Measurements from ENCODE around the gene MAGI2. TPM values are rescaled to one million over a fixed set of nuclear protein-coding genes. Genes with fewer than 3 reads are reported as not detected.
"Not testable (repeated sequence)": the region's sequence is repeated elsewhere in the genome, so short reads cannot be mapped to it uniquely, and the experiment has no call there.

Gene MAGI2
- total and polyA plus RNA-seq, 4 donors = 0.37 to 4.1 (median 1.4) TPM

DNA sequence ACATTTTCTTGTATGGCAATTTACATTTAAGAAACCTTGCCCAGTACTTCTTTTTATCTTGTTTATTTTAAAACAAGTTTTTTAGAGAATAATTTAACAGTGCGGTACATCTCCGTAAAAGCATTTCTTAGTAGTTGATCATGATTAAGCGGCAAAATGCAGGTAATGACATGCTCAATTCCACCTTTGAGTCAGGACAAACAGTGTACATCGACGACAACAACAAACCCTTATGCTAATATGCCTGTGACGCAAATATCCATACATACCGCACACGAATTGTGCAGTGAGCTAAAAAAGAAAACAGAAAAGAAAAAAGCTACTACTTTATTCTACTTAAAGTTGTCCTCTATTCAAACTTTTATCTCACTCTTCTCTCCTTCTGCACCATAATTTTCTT is 1.9 kb downstream of the MAGI2 start:
- H3K4me3 ChIP-seq (ENCODE audit: low read depth in 1 of 3, low read length in 3 of 3) = peak overlapping the region; percentile 71 to 84 (median 81)
- H3K9ac ChIP-seq (ENCODE audit: low read depth in 1 of 2, low read length in 2 of 2) = peak overlapping the region in 1 of 2 donors; percentile 84
- 34% methylated on average over 8 of the region's 8 CpGs for WGBS
- H3K36me3 ChIP-seq (ENCODE audit: control insufficient read depth in 4 of 4, insufficient read depth in 3 of 4, low read depth in 1 of 4, low read length in 3 of 4) = no peaks in the 10 kb centered on the region
- no peaks in the 10 kb centered on the region for H3K27me3 ChIP-seq (ENCODE audit: control insufficient read depth in 4 of 4, insufficient read depth in 4 of 4, low read length in 3 of 4)
- peaks cover 0 to 37% (median 19%) of the 10 kb centered on the region in 4 donors for H3K4me1 ChIP-seq (ENCODE audit: control insufficient read depth in 4 of 4, insufficient read depth in 4 of 4, low read length in 3 of 4)
- TF ChIP-seq, protein P1, sequence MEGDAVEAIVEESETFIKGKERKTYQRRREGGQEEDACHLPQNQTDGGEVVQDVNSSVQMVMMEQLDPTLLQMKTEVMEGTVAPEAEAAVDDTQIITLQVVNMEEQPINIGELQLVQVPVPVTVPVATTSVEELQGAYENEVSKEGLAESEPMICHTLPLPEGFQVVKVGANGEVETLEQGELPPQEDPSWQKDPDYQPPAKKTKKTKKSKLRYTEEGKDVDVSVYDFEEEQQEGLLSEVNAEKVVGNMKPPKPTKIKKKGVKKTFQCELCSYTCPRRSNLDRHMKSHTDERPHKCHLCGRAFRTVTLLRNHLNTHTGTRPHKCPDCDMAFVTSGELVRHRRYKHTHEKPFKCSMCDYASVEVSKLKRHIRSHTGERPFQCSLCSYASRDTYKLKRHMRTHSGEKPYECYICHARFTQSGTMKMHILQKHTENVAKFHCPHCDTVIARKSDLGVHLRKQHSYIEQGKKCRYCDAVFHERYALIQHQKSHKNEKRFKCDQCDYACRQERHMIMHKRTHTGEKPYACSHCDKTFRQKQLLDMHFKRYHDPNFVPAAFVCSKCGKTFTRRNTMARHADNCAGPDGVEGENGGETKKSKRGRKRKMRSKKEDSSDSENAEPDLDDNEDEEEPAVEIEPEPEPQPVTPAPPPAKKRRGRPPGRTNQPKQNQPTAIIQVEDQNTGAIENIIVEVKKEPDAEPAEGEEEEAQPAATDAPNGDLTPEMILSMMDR (IDR thresholded peaks at IDR 0.05; ENCODE audit: low read depth, low read length, missing input control) = no peak
- TF ChIP-seq YY1 (IDR thresholded peaks at IDR 0.05) = no peak
- TF ChIP-seq FOXA2 (IDR thresholded peaks at IDR 0.05) = no peak
- no peak for TF ChIP-seq RAD21 (IDR thresholded peaks at IDR 0.05)
- TF ChIP-seq, protein P2, sequence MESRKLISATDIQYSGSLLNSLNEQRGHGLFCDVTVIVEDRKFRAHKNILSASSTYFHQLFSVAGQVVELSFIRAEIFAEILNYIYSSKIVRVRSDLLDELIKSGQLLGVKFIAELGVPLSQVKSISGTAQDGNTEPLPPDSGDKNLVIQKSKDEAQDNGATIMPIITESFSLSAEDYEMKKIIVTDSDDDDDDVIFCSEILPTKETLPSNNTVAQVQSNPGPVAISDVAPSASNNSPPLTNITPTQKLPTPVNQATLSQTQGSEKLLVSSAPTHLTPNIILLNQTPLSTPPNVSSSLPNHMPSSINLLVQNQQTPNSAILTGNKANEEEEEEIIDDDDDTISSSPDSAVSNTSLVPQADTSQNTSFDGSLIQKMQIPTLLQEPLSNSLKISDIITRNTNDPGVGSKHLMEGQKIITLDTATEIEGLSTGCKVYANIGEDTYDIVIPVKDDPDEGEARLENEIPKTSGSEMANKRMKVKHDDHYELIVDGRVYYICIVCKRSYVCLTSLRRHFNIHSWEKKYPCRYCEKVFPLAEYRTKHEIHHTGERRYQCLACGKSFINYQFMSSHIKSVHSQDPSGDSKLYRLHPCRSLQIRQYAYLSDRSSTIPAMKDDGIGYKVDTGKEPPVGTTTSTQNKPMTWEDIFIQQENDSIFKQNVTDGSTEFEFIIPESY (IDR thresholded peaks at IDR 0.05) = no peak
- no peak for TF ChIP-seq TAF1 (conservative IDR thresholded peaks at IDR 0.05)
- DNase-seq (ENCODE audit: low spot score) = no peak
- H3K27ac ChIP-seq (ENCODE audit: low read depth in 1 of 2, low read length in 2 of 2) = peak overlapping the region; percentile 80 to 97
- no peaks in the 10 kb centered on the region for H3K9me3 ChIP-seq (ENCODE audit: control insufficient read depth in 4 of 4, low read length in 3 of 4)

DNA sequence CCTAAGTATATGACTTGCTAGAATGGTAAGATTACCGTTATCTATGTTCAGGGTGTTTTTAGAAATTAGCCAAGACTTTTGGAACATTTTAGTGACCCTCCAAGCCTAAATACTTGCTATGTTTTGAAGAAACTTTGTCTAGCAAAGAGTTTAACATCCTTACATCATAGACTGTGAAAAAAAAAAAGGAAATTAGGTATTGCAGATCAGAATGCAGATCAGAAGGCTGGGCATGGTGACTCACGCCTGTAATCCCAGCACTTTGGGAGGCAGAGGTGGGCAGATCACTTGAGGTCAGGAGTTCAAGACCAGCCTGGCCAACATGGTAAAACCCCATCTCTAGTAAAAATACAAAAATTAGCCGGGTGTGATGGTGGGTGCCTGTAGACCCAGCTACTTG is 10.7 kb downstream of the MAGI2 start:
- not testable (repeated sequence) for DNase-seq (ENCODE audit: low spot score); H3K4me1 ChIP-seq (ENCODE audit: control insufficient read depth in 4 of 4, insufficient read depth in 4 of 4, low read length in 3 of 4); H3K9ac ChIP-seq (ENCODE audit: low read depth in 1 of 2, low read length in 2 of 2); H3K4me3 ChIP-seq (ENCODE audit: low read depth in 1 of 3, low read length in 3 of 3); H3K9me3 ChIP-seq (ENCODE audit: control insufficient read depth in 4 of 4, low read length in 3 of 4); H3K27ac ChIP-seq (ENCODE audit: low read depth in 1 of 2, low read length in 2 of 2); H3K36me3 ChIP-seq (ENCODE audit: control insufficient read depth in 4 of 4, insufficient read depth in 3 of 4, low read depth in 1 of 4, low read length in 3 of 4); H3K27me3 ChIP-seq (ENCODE audit: control insufficient read depth in 4 of 4, insufficient read depth in 4 of 4, low read length in 3 of 4)
- 90% methylated on average over 3 of the region's 3 CpGs for WGBS

DNA sequence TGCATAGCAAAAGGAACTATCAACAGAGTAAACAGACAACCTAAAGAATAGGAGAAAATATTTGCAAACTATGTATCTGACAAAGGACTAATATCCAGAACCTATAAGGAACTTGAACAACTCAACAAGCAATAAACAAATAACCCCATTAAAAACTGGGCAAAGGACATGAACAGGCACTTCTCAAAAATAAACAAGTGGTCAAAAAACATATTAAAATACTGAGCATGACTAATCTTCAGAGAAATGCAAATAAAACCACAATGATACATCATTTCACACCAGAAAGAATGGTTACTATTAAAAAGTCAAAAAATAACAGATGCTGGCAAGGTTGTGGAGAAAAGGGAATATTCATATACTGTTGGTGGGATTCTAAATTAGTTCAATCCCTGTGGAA is 17.1 kb downstream of the MAGI2 start:
- Histone ChIP-seq H3K27me3 (ENCODE audit: control insufficient read depth in 4 of 4, insufficient read depth in 4 of 4, low read length in 3 of 4) (no peaks in the 10 kb centered on the region), H3K9ac (ENCODE audit: low read depth in 1 of 2, low read length in 2 of 2) (no peak overlapping the region), H3K4me3 (ENCODE audit: low read depth in 1 of 3, low read length in 3 of 3) (no peak overlapping the region), H3K27ac (ENCODE audit: low read depth in 1 of 2, low read length in 2 of 2) (no peak overlapping the region), H3K4me1 (ENCODE audit: control insufficient read depth in 4 of 4, insufficient read depth in 4 of 4, low read length in 3 of 4) (peaks cover 0 to 8% (median 2%) of the 10 kb centered on the region in 4 donors), H3K9me3 (ENCODE audit: control insufficient read depth in 4 of 4, low read length in 3 of 4) (no peaks in the 10 kb centered on the region), H3K36me3 (ENCODE audit: control insufficient read depth in 4 of 4, insufficient read depth in 3 of 4, low read depth in 1 of 4, low read length in 3 of 4) (peaks cover 0 to 2% (median 0%) of the 10 kb centered on the region in 4 donors)
- no peak for DNase-seq (ENCODE audit: low spot score)
- TF ChIP-seq, protein P3, sequence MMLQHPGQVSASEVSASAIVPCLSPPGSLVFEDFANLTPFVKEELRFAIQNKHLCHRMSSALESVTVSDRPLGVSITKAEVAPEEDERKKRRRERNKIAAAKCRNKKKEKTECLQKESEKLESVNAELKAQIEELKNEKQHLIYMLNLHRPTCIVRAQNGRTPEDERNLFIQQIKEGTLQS (IDR thresholded peaks at IDR 0.05) = no peak
- TF ChIP-seq FOXA2 (IDR thresholded peaks at IDR 0.05) (no peak), JUND (IDR thresholded peaks at IDR 0.05) (no peak)

DNA sequence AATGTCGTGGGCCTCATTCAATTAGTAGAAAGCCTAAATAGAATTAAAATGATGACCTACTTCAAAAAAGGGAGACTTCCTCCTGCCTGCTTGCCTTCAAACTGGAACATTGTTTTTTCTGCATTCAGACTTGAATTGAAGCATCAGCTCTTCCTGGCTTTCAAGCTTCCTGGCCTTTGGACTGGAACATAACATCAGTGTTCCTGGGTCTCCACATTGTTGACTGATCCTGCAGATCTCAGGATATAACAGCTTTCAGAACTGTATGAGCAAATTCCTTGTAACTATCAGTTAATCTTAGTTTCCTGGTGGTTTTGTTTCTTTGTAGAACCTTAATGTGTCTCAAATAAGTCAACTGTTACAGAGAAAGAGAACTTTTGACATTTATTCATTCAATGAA is 18.6 kb downstream of the MAGI2 start:
- 55% methylated on average over 1 of the region's 1 CpG for WGBS

More for the DNA sequence above, 18.6 kb downstream of the MAGI2 start:
- Histone ChIP-seq H3K36me3 (ENCODE audit: control insufficient read depth in 4 of 4, insufficient read depth in 3 of 4, low read depth in 1 of 4, low read length in 3 of 4) (no peaks in the 10 kb centered on the region), H3K4me1 (ENCODE audit: control insufficient read depth in 4 of 4, insufficient read depth in 4 of 4, low read length in 3 of 4) (peaks cover 0 to 8% (median 2%) of the 10 kb centered on the region in 4 donors), H3K27ac (ENCODE audit: low read depth in 1 of 2, low read length in 2 of 2) (no peak overlapping the region), H3K27me3 (ENCODE audit: control insufficient read depth in 4 of 4, insufficient read depth in 4 of 4, low read length in 3 of 4) (no peaks in the 10 kb centered on the region), H3K9ac (ENCODE audit: low read depth in 1 of 2, low read length in 2 of 2) (no peak overlapping the region), H3K4me3 (ENCODE audit: low read depth in 1 of 3, low read length in 3 of 3) (no peak overlapping the region), H3K9me3 (ENCODE audit: control insufficient read depth in 4 of 4, low read length in 3 of 4) (no peaks in the 10 kb centered on the region)
- TF ChIP-seq HNF4A (conservative IDR thresholded peaks at IDR 0.05) (peak; percentile 85 to 95), RAD21 (IDR thresholded peaks at IDR 0.05) (peak in 1 of 2 donors; percentile 41), TAF1 (conservative IDR thresholded peaks at IDR 0.05) (no peak), SP1 (IDR thresholded peaks at IDR 0.05) (peak; percentile 84), HNF4G (IDR thresholded peaks at IDR 0.05) (peak; percentile 66)
- TF ChIP-seq, protein P4, sequence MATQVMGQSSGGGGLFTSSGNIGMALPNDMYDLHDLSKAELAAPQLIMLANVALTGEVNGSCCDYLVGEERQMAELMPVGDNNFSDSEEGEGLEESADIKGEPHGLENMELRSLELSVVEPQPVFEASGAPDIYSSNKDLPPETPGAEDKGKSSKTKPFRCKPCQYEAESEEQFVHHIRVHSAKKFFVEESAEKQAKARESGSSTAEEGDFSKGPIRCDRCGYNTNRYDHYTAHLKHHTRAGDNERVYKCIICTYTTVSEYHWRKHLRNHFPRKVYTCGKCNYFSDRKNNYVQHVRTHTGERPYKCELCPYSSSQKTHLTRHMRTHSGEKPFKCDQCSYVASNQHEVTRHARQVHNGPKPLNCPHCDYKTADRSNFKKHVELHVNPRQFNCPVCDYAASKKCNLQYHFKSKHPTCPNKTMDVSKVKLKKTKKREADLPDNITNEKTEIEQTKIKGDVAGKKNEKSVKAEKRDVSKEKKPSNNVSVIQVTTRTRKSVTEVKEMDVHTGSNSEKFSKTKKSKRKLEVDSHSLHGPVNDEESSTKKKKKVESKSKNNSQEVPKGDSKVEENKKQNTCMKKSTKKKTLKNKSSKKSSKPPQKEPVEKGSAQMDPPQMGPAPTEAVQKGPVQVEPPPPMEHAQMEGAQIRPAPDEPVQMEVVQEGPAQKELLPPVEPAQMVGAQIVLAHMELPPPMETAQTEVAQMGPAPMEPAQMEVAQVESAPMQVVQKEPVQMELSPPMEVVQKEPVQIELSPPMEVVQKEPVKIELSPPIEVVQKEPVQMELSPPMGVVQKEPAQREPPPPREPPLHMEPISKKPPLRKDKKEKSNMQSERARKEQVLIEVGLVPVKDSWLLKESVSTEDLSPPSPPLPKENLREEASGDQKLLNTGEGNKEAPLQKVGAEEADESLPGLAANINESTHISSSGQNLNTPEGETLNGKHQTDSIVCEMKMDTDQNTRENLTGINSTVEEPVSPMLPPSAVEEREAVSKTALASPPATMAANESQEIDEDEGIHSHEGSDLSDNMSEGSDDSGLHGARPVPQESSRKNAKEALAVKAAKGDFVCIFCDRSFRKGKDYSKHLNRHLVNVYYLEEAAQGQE (IDR thresholded peaks at IDR 0.05) = no peak
- DNase-seq (ENCODE audit: low spot score) = no peak

Measured in liver (tissue), 9 donors.